Epidermal melanocyte (primary cell): ENCODE data around the gene PAX2.

Experiments used
- DNase-seq: peaks from one replicate; pipeline ENCODE4 v3.0.0; 2011; ENCODE audit warnings: low spot score; ENCODE audit not compliant: insufficient read length

Gene PAX2

DNA sequence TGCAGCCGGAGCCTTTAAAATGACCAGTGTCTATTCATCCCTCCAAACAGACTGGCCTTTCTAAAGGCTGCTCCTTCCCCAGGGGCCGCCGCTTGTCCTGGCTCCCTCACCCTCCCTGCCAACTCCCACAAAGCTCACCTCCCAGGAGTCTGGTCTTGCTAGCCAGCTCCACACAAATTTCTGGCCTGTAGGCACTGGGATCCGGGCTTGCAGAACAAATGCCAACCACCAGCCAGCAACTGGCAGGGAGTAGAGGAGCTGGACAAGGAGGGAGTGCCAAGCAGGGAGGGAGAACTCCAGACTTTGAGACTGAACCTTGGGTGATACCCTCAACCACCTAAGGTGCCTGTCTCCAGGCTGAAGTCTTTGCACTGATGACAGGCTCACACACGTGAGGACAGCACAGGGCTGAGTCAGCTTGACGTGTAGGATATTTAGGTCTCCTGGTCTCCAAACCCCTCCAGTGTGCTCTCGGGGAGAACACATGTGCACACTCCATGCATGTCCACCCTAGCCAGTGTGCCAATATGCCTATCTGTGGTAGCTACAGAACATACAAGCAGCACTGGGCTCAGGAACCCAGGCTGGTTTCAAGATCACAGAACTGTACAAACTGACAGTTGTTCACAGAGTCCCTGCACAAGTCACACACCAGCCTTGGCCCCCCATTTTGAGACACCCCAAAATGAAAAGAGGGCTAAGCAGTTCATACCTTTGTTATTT is 6.0 kb downstream of the PAX2 start:
- peak; percentile 5 for DNase-seq

DNA sequence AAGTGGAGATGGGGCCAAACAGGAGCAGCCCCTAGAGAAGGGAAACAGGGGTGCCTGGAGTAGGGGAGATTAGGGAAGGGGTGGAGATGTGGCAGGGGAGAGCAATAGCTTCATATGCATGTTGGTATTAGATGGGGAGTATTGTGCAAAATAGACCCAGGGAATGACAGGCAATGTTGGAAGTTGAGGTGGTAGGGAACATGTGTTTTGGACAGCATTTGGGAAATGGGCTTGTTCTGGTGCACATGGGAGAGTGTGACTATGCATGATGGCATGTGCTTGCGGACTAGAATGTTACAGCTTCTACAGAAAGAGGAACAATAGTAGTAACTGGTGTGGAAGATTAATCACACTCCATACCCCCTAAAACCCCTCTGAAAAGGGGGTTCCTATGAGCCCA is 10.4 kb downstream of the PAX2 start:
- no peak for DNase-seq

DNA sequence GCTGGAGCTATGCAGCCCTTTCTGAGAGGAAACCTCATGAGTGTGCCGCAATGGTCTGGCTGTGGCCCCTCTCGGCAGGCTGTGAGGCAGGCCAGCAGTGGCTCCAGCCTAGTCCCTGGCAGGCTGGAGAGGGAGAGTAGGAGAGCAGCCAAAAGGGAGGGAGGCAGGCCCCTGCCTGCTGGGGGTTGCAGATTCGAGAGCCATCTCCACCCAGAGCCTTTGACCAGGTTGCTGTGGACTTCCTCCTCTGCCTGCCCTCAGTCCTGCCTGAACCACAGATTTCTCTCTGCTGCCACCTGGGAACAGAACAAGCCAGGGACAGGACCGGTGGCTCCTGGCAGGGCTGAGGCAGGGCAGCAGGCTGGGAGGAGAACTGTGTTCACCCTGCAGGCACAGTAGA is 13.9 kb downstream of the PAX2 start:
- DNase-seq = no peak

DNA sequence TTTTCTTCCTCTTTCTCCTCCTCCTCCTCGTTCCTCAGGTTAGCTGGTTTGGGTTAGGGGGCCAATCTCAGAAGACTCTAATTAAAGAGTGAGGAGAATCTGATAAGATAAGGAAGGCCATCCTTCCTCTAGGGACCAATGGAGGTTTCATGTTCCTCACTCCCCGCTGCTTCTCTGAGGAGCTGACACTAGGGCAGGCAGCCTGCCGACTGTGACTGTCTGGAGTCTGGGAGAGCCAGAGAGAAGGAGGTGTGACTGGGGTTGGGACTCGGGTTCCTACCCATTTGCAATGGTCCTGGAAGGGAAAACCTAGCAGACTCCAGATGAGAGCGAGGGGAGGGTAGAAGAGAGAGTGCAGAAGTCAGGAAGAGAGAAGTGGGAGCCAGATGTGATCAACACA is 15.3 kb downstream of the PAX2 start:
- no peak for DNase-seq

DNA sequence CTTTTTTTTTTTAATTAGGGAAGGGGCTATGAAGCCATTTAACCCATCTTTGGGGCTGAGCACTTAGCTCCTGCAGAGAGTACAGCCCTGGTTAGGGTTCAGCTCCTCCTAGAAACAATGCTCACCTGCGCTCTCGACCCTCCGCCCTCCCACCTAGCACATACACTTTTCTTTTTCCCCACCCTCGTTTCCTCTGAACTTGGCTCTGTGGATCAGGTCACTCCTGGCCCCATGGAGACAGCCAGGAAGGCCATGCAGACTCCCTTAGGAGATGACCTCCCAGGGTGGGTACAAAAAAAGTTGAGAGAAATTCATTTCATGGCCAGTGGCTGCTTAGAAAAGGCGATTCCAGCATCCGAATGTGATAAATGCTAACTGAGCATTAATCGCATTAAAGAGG is 15.8 kb downstream of the PAX2 start:
- DNase-seq = no peak

DNA sequence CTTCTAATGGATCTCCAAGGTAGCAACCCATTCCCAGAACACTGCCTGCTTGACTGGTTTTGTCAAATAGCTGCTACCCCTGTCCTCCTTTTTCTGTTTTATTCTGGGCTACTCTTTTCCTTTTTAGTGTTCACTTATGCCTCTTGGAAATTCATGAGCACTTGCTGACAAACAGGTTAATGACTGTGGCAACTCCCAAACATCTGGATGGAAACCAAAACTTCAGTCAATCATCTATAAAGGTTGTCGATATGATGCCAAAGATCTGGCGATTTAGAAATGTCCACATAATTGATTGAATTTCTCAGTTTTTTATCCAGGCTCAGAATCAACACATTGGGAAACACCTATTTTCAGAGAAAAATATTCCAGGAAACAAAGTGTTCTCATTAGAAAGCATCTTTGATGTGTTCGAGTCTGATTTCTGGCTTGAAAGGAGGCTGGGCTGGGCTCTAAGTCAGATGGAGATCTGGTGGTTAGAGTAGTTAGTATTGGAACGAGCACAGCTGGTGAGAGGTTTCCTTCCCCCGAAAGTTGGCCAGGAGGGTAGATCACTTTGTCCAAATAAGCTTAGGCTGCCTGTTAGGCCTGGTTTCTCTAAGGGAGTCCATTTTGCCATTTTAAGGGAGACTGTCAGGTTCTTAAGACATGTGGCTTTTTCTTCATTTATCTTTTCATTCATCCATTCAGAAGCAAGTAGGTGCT is 17.8 kb downstream of the PAX2 start:
- no peak for DNase-seq

DNA sequence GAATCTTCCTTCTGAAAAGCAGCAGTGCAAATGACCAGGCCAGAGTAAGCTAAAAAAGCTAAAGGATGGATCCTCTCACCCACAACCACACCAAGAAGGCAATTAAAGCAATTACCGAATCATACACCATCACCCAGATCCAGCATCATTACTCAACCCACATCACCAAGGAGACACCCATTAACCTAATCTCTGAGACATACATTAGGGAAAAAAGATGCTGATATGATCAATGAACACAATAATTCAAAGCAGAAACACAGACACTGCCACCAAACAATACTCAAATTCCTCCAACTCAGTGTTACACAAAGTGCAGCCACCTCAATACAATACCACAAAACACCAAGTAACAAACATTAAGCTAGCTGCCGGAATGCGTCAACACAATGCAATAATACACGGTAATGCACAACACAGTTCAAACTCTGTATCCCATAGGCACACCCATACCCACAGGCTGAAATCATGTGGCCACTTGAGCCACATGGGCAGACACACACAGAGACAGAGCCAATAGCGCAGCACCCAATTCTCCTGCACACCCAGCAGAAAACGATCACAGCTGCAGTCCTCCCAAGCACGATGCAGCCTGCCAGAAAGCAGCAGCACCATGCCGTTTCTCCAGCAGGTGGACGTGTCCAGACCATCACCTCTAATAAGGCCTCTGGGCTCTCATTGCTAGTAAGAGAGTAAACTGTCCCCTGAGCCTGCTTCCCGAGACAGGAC is 21.5 kb downstream of the PAX2 start:
- DNase-seq = no peak

DNA sequence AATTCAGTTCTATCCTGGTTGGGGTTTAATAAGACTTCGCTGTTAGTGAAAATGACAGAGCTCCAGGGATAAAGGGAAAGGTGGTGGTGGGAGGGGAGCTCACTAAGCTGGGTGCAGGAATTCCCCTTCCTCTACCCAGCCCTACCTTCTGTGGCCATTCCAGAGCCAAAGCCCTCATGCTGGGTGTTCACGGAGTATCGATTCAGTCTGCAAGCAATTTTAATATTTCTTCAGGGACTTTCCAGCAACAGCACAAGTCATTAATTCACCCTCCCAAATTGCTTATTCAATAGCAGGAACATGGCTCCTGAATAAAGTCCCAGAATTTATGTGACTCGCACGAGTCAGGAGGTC is 22.0 kb downstream of the PAX2 start:
- DNase-seq = no peak

DNA sequence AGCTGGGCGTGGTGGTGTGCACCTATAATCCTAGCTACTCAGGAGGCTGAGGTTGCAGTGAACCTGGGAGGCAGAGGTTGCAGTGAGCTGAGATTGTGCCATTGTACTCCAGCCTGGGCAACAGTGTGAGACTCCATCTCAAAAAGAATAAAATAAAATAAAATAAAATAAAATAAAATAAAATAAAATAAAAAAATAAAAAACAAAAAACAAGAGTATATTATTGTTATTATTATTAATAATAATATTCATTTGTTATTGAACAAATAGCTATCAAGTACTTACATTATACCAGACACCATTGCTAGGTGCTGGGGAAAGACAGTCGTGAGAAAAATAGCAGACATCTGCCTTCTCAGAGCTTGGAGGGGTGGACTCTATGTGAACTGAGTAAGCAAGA is 24.1 kb downstream of the PAX2 start:
- DNase-seq = no peak

DNA sequence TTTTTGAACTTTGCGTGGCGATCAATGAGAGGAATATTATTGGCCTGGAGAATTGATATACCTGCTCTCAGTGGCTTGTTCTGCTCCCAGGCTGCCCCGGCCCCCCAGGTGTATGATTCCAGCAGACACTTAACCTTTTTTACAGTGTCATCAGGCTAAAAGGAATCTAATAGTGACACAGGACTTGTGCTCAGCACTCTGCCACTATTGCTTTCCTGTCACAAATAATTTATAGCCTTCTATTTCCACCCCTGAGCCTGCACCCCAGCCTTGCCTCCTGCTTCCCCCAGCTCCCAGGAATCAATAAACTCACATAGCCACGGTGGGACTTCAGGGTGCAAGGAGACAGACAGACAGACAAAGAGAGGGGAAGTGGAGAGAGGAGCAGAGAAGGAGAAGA is 28.3 kb downstream of the PAX2 start:
- DNase-seq = no peak

DNA sequence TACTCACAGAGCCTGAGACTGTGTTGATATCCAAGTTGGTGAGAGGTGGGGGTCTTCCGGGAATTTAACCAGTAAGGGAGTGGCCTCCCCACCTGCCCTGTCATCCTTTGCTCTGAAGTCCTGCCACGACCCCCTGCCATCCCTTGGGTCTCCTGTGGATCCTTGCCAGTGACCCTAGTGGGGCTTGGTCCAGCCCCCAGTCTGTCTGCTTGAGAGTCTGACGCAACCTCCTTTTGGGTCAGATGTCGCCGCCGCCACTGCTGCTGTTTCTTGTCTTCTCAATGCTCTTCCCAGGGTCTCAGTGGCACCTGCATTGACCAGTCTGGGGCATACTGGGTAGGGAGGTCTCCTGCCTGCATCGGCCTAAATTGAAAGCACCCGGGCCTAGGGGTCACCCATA is 28.8 kb downstream of the PAX2 start:
- DNase-seq = no peak

DNA sequence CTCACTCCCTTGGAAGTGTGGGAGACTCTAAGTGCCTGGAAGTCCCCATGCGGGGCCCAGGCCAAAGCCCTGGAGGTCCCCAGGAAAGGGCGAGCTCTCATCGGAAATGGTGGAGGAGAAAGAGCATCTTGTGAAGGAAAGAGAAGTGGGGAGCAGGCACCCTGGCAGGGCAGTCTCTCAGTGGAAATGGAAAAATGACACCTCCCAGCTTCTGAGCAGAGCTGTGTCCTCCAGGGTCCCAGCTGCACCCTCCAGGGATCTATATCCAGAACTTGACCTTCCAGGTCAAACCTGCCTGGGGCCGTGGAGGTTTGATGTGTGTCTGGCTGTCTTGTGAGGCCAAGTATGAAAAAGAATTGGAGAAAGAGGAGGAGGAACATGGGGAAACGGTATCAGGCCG is 29.5 kb downstream of the PAX2 start:
- no peak for DNase-seq

DNA sequence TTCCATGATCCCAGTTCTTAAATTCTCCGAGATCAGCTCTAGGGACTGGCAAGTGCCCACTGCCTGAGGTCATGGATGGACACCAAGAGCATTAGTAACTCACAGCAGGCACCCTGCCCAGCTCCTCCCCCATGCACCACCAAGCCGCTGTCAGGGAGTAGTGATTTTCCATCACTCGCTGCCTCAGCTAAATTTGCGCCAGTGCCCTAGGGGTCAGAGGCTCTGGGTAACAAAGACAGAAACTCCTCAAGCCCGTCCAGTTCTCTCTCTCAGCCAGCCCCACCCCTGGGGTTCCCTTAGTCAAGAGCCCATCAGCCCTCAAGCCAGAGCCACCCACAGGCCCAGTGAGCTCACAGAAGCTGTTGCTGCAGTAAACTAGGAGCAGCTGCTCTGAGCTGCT is 30.0 kb downstream of the PAX2 start:
- no peak for DNase-seq

DNA sequence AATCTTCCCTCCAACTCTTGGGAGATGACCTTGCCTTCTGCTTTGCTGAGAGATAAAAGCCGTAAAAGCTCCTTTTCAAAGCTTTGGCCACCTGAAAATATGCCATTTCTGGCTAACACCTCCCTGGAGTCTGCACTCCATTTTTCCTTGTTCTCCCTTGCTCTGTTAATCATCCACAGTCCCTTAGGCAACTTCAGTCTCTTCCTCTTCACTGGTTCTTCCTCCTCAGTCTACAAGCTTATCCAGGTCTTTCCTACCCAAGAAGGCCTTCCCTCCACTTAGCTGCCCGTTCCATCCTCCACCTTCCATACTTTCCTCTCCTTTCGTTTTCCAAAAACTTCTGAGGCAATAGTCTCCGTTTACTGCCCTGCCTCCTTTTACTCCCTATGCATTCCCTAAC is 30.5 kb downstream of the PAX2 start:
- no peak for DNase-seq

DNA sequence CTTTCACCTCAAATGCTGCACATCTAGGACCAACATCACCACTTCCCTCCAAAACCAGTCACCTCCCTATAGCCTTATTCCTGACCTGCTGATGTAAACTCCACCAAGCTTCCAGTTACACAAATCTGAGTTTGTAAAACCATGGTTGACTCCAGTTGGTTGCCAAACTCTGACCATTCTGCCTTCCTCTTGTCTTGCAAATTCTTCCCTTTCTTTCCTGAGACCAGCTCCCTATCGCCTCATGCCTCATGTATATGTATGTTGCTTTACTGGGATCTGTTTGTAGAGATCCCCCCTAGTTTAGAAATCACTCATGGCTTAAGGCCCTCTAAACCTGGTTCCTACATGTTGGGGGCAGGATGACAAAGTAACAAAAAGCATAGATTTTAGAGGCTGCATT is 31.3 kb downstream of the PAX2 start:
- DNase-seq = no peak

DNA sequence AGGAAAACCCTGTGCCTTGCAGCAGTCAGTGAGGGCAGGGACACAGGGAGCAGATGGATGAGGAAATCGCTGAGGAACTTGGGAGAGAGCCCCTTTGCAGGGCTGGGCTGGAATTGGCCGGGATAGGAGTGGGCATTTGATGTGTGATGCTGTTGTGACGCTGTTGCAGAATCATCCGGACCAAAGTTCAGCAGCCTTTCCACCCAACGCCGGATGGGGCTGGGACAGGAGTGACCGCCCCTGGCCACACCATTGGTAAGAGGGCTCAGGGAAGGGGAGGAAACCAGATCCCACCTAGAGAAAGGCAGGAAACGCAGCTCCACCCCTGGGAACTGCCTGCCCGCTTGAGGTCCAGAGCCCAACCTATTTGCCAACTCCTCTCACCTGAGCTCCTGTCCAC is 33.9 kb downstream of the PAX2 start:
- DNase-seq = no peak

DNA sequence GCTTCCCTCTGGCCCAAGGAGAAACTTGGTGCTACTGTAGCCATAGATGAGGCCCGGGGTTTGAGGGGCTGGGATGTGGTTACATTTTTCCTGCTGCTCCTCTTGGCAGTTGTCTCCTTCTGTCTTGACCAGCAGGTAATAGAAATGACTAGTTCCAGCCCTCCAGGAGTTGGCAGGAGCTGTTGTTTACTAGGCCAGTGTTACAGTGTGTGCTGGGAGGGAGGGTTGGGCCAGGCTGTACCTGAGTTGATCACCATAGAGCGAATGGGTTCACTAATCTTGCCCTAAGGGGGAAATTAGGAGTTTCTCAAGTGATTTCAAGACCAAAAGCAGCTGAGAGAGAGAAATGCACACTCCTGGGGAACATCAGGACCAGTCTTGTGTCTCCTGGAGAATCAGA is 34.9 kb downstream of the PAX2 start:
- DNase-seq = no peak

DNA sequence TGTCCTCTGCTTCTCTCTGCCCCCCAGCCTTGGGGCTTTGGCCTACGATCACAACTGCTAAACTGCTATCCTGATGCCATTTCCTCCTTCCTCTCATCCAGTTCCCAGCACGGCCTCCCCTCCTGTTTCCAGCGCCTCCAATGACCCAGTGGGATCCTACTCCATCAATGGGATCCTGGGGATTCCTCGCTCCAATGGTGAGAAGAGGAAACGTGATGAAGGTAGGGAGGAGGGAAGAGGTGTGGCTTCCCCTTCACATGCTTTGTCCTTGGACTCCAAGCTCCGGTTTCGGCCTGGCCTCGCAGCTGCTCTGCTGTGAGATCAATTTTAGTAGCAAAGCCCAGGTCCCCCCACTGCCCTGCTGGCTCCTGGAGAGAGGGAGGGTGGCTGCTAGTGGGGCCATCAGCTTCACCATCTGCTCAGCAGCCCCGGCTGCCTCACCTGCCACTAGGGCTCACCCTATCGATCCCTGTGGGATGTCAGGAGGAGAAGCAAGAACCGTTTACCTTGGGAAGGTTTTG is 35.8 kb downstream of the PAX2 start:
- DNase-seq = no peak

DNA sequence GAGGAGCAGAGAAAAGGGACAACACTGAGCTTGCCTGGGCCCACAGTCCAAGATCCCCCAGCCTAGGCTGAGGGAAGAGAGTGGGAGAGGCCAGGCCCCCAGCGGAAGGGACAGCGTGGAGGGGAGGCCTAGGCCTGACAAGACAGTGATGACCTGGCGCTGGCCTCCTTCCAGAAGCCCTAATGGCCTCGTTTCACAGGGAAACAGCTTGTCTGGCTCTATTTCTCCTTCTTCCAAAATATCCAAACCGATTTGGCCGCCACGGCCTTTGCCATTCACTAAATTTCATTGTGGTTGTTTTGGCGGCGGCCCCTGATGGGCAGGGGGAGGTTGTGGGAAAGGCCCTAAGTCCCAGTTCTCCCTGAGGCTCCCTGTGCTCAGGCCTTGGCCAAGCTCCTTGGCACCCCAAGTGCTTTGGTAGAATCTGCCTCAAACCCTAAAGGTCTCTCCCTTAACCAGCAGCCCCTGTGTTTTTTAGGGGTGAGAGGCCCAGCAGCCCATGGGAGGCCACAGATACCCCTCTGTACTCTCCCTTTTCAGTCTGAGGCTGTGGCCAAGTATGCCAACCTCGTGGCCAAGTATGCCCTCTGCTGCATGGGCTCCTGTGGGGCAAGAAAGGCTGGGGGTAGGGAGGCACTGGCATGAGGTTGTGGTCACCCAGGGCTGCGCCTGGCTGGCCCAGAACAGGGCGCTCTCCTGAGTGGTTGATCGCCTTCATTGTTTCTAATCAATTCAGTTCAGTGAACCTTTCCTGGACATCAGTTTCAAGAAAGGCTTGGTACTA is 37.3 kb downstream of the PAX2 start:
- DNase-seq = no peak

DNA sequence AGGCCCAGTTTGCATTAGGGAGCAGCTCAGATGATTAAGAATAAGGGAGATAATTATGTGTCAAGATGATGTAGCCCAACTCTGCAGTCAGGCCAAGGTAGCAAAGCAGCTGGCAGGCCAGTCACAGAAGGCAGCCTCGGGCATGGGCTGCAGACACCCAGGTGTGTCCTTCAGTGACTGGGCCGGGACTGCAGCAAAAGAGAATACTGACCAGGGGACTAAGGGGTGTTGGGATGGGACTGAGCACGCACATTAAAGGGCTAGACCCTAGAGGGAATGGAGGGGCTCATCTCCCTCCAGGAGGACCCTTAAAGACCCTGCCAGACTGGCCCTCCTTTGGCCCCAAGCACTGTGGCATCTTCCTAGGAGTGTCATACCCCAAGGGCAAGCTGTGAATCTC is 38.7 kb downstream of the PAX2 start:
- DNase-seq = no peak

DNA sequence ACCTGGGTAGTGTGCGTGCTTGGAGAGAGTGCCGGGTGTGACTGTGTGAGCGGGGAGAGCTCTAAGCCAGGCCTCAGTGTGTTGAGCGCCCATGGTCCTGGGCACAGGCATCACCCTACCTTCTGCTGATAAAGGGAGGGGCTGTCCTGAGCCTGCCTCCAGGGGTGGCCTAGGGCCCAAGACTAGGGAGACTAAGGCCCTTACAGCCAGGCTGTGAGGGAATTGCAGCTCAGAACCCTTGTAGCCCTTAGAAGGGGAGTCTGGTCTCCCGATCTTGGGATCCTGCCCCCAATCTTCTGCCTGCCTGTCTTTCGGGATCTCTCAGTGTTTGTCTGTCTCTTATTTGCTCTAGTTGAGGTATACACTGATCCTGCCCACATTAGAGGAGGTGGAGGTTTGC is 41.2 kb downstream of the PAX2 start:
- DNase-seq = no peak
